ENCODE results near the gene RBP3.

The RBP3 gene

GRCh38 chr10:47318706-47319105 is 29.5 kb upstream of the RBP3 start:
- no peak for DNase-seq (ENCODE audit: low read depth)

GRCh38 chr10:47319784-47320183 is 28.4 kb upstream of the RBP3 start:
- no peak for DNase-seq (ENCODE audit: low read depth)

GRCh38 chr10:47320812-47321211 is 27.4 kb upstream of the RBP3 start:
- no peak for DNase-seq (ENCODE audit: low read depth)

- no peak for DNase-seq (ENCODE audit: low read depth)
Observed at GRCh38 chr10:47321521-47322195, 26.5 kb upstream of the RBP3 start.

- no peak for DNase-seq (ENCODE audit: low read depth)
Observed at GRCh38 chr10:47322300-47323061, 25.7 kb upstream of the RBP3 start, which contains the start of gene GDF2. TSS of gene GDF2 (plus strand) at chr10:47322454. CDS start at chr10:47322669, 215 bp downstream.

- no peak for DNase-seq (ENCODE audit: low read depth)
Observed at GRCh38 chr10:47323087-47323486, 25.1 kb upstream of the RBP3 start.

- DNase-seq (ENCODE audit: low read depth), result no peak
Observed at GRCh38 chr10:47323636-47324296, 24.4 kb upstream of the RBP3 start.

GRCh38 chr10:47325303-47326291 is 22.6 kb upstream of the RBP3 start:
- DNase-seq (ENCODE audit: low read depth), result no peak

- no peak for DNase-seq (ENCODE audit: low read depth)
Observed at GRCh38 chr10:47326306-47326926, 21.7 kb upstream of the RBP3 start.

- DNase-seq (ENCODE audit: low read depth), result no peak
Observed at GRCh38 chr10:47326927-47327330, 21.2 kb upstream of the RBP3 start.

GRCh38 chr10:47329855-47330254 is 18.3 kb upstream of the RBP3 start:
- DNase-seq (ENCODE audit: low read depth), result no peak

GRCh38 chr10:47330366-47330765 is 17.8 kb upstream of the RBP3 start:
- DNase-seq (ENCODE audit: low read depth), result no peak

- DNase-seq (ENCODE audit: low read depth), result no peak
Observed at GRCh38 chr10:47330804-47331203, 17.4 kb upstream of the RBP3 start.

- DNase-seq (ENCODE audit: low read depth), result no peak
Observed at GRCh38 chr10:47331491-47331890, 16.7 kb upstream of the RBP3 start.

GRCh38 chr10:47331954-47332353 is 16.2 kb upstream of the RBP3 start:
- DNase-seq (ENCODE audit: low read depth), result no peak

- no peak for DNase-seq (ENCODE audit: low read depth)
Observed at GRCh38 chr10:47332371-47332770, 15.8 kb upstream of the RBP3 start.

- no peak for DNase-seq (ENCODE audit: low read depth)
Observed at GRCh38 chr10:47332946-47333345, 15.2 kb upstream of the RBP3 start.

GRCh38 chr10:47333532-47333931 is 14.6 kb upstream of the RBP3 start:
- DNase-seq (ENCODE audit: low read depth), result no peak

GRCh38 chr10:47334466-47335295 is 13.5 kb upstream of the RBP3 start:
- DNase-seq (ENCODE audit: low read depth), result no peak

GRCh38 chr10:47335906-47336305 is 12.3 kb upstream of the RBP3 start:
- no peak for DNase-seq (ENCODE audit: low read depth)
